Ishikawa (cell line): ENCODE data around the gene PNPLA6.

Experiments used
- CEBPB ChIP-seq: IDR thresholded peaks from 2 replicates; pipeline ENCODE4 v1.6.1; 2012
- CREB1 ChIP-seq: IDR thresholded peaks from 2 replicates; pipeline ENCODE4 v1.6.1; 2012; ENCODE audit warnings: low read depth
- EGR1 ChIP-seq: IDR thresholded peaks from 2 replicates; pipeline ENCODE4 v1.6.1; 2012
- EP300 ChIP-seq: IDR thresholded peaks from 2 replicates; pipeline ENCODE4 v1.6.1; 2012; ENCODE audit warnings: borderline replicate concordance
- FOXM1 ChIP-seq: IDR thresholded peaks from 2 replicates; pipeline ENCODE4 v1.6.1; 2012; ENCODE audit warnings: low read depth, borderline replicate concordance
- NFIC ChIP-seq: IDR thresholded peaks from 2 replicates; pipeline ENCODE4 v1.6.1; 2012
- RAD21 ChIP-seq: IDR thresholded peaks from 2 replicates; pipeline ENCODE4 v1.6.1; 2012; ENCODE audit warnings: low read depth
- TAF1 ChIP-seq: IDR thresholded peaks from 2 replicates; pipeline ENCODE4 v1.6.1; 2012; ENCODE audit warnings: low read depth, mild to moderate bottlenecking
- TCF12 ChIP-seq: IDR thresholded peaks from 2 replicates; pipeline ENCODE4 v1.6.1; 2012; ENCODE audit warnings: low read depth
- TEAD4 ChIP-seq: IDR thresholded peaks from 2 replicates; pipeline ENCODE4 v1.6.1; 2012
- YY1 ChIP-seq: IDR thresholded peaks from 2 replicates; pipeline ENCODE4 v1.6.1; 2012; ENCODE audit warnings: low read depth
- ZBTB7A ChIP-seq: IDR thresholded peaks from 2 replicates; pipeline ENCODE4 v1.6.1; 2012; ENCODE audit warnings: low read depth
- TF ChIP-seq, protein P1 (sequence below): IDR thresholded peaks from 2 replicates; pipeline ENCODE4 v1.6.1; 2012; ENCODE audit warnings: low read depth, mild to moderate bottlenecking
- TF ChIP-seq, protein P2 (sequence below): IDR thresholded peaks from 2 replicates; pipeline ENCODE4 v1.6.1; 2012
- TF ChIP-seq, protein P3 (sequence below): IDR thresholded peaks from 2 replicates; pipeline ENCODE4 v1.6.1; 2012

The PNPLA6 gene

DNA sequence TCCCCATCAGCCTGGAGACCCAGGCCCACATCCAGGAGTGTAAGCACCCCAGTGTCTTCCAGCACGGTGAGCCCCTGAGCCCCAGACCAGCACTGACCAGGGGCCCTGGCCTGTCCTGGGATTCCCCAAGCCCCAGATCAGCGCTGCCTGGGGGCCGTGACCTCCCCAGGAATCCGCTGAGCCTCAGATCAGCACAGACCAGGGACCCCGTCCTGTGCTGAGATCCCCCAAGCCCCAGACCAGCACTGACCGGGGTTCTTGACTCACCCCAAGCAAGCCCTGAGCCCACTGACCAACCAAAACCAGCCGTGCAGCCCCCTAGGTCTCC lies 7.4 kb upstream of the PNPLA6 start:
- TF ChIP-seq TAF1, result no peak
- TF ChIP-seq, protein P1, sequence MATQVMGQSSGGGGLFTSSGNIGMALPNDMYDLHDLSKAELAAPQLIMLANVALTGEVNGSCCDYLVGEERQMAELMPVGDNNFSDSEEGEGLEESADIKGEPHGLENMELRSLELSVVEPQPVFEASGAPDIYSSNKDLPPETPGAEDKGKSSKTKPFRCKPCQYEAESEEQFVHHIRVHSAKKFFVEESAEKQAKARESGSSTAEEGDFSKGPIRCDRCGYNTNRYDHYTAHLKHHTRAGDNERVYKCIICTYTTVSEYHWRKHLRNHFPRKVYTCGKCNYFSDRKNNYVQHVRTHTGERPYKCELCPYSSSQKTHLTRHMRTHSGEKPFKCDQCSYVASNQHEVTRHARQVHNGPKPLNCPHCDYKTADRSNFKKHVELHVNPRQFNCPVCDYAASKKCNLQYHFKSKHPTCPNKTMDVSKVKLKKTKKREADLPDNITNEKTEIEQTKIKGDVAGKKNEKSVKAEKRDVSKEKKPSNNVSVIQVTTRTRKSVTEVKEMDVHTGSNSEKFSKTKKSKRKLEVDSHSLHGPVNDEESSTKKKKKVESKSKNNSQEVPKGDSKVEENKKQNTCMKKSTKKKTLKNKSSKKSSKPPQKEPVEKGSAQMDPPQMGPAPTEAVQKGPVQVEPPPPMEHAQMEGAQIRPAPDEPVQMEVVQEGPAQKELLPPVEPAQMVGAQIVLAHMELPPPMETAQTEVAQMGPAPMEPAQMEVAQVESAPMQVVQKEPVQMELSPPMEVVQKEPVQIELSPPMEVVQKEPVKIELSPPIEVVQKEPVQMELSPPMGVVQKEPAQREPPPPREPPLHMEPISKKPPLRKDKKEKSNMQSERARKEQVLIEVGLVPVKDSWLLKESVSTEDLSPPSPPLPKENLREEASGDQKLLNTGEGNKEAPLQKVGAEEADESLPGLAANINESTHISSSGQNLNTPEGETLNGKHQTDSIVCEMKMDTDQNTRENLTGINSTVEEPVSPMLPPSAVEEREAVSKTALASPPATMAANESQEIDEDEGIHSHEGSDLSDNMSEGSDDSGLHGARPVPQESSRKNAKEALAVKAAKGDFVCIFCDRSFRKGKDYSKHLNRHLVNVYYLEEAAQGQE, result no peak
- TF ChIP-seq RAD21, result no peak

DNA sequence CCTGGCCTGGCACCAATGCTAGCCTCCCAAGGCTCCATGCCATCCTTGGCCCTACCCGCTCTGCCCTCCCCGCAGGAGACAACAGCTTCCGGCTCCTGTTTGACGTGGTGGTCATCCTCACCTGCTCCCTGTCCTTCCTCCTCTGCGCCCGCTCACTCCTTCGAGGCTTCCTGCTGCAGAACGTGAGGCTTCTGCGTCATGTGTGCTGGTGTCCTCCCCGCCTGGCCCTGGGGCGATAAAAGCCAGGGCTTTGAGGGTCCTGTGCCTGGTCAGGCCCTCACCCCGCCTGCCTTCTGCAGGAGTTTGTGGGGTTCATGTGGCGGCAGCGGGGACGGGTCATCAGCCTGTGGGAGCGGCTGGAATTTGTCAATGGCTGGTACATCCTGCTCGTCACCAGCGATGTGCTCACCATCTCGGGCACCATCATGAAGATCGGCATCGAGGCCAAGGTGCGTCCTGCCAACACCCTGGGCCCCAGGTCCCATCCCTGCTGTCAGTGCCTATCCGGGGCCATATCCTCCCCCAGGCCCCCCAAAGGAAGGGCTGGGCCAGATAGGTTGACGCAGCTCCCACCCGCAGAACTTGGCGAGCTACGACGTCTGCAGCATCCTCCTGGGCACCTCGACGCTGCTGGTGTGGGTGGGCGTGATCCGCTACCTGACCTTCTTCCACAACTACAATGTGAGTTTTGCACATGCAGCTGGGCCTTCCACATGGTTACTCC lies 6.8 kb upstream of the PNPLA6 start:
- TF ChIP-seq, protein P2, sequence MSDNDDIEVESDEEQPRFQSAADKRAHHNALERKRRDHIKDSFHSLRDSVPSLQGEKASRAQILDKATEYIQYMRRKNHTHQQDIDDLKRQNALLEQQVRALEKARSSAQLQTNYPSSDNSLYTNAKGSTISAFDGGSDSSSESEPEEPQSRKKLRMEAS, result no peak
- TF ChIP-seq CREB1 (no peak), ZBTB7A (no peak), NFIC (no peak), TEAD4 (no peak), RAD21 (no peak), FOXM1 (no peak), EGR1 (no peak), YY1 (no peak), TCF12 (no peak), TAF1 (no peak), CEBPB (no peak), EP300 (no peak)
- TF ChIP-seq, protein P1, result no peak
- TF ChIP-seq, protein P3, sequence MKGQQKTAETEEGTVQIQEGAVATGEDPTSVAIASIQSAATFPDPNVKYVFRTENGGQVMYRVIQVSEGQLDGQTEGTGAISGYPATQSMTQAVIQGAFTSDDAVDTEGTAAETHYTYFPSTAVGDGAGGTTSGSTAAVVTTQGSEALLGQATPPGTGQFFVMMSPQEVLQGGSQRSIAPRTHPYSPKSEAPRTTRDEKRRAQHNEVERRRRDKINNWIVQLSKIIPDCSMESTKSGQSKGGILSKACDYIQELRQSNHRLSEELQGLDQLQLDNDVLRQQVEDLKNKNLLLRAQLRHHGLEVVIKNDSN, result no peak

DNA sequence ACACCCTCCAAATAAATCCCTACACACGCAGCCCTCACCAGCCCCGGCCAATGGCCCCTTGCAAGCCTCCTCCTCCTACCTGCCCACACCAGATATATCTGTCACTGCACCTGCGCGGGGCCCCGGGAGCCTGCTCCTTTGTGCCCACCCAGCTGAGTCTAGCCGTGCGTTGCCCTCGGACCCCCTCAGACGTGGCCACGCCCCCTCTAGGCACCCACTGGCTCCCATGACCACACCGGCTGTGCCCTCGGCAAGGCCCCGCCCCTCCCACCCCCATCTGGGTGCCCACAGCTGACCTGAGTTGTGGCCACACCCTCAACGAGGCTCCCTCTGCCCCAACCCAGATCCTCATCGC lies 6.3 kb upstream of the PNPLA6 start:
- TF ChIP-seq CREB1 (no peak), TAF1 (no peak), NFIC (no peak), TCF12 (no peak), RAD21 (no peak), ZBTB7A (no peak), EP300 (no peak), FOXM1 (no peak), CEBPB (no peak), EGR1 (no peak), TEAD4 (no peak), YY1 (no peak)
- TF ChIP-seq, protein P3, result no peak
- TF ChIP-seq, protein P2, result no peak
- TF ChIP-seq, protein P1, result no peak

DNA sequence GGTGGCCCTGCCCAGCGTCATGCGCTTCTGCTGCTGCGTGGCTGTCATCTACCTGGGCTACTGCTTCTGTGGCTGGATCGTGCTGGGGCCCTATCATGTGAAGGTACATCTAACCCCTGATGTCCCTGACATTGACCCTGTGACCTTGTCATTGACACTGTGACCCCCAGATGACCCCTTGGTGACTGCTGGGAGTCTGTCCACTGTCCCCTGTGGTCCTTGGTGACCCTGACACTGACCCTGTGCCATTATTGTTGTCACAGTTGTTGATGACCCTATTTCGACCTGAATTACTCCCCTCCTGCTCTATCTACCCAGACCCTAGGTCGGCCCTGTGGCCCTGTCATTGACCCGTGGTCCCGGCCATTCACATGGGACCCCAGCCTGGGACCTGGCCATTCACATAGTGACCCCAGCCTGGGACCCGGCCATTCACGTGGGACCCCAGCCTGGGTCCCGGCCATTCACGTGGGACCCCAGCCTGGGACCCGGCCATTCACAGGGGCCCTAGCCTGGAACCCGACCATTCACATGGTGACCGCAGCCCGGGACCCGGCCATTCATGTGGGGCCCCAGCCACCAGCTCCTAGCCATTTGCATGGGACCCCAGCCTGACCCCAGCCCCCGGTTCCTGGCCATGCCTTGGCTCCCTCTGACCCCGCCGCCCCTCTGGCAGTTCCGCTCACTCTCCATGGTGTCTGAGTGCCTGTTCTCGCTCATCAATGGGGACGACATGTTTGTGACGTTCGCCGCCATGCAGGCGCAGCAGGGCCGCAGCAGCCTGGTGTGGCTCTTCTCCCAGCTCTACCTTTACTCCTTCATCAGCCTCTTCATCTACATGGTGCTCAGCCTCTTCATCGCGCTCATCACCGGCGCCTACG lies 5.7 kb upstream of the PNPLA6 start:
- TF ChIP-seq, protein P2, result no peak
- TF ChIP-seq EP300 (no peak), ZBTB7A (no peak), TEAD4 (no peak), EGR1 (no peak), YY1 (no peak), NFIC (no peak), TCF12 (no peak), TAF1 (no peak), FOXM1 (no peak), CEBPB (no peak), CREB1 (no peak)
- TF ChIP-seq, protein P1, result no peak
